Measurements from ENCODE around the gene BCAS1. TPM values are rescaled to one million over a fixed set of nuclear protein-coding genes. Genes with fewer than 3 reads are reported as not detected.

Gene BCAS1
- total and polyA plus RNA-seq, 2 donors (not counting 1 experiment from before 2014, with no cell fraction given): 0.97 to 1.1 TPM

GRCh38 chr20:54112221-54112884 lies 42.0 kb upstream of the BCAS1 start:
- Mint-ChIP-seq H3K27me3 (peaks cover 14% of the 10 kb centered on the region), H3K4me1 (no peaks in the 10 kb centered on the region), H3K9me3 (ENCODE audit: insufficient read depth) (peaks cover 5% of the 10 kb centered on the region), H3K27ac (no peak overlapping the region), H3K4me3 (no peak overlapping the region)
- Histone ChIP-seq H4K20me1 (ENCODE audit: control insufficient read depth, insufficient read depth, low read length, poor library complexity, severe bottlenecking) (no peaks in the 10 kb centered on the region), H3K9me3 (ENCODE audit: control extremely low read depth in 1 of 3, control insufficient read depth in 2 of 3, insufficient read depth in 1 of 3, low read length in 2 of 3) (peaks cover 0 to 4% (median 0%) of the 10 kb centered on the region in 3 donors), H3K4me3 (ENCODE audit: control extremely low read depth in 1 of 5, extremely low read depth in 1 of 5, insufficient read depth in 1 of 5, low read depth in 2 of 5, low read length in 4 of 5) (no peak overlapping the region), H3K27me3 (replicated peaks in 1 of 4; ENCODE audit: control extremely low read depth in 1 of 4, control insufficient read depth in 3 of 4, insufficient read depth in 4 of 4, low read length in 3 of 4) (no peaks in the 10 kb centered on the region), H3K4me2 (replicated peaks; ENCODE audit: low read depth, low read length, poor library complexity, severe bottlenecking) (no peak overlapping the region), H3K9ac (ENCODE audit: low read length) (no peak overlapping the region), H3K79me2 (ENCODE audit: control insufficient read depth, insufficient read depth, low read length) (no peaks in the 10 kb centered on the region), H3K4me1 (ENCODE audit: control insufficient read depth in 2 of 2, insufficient read depth in 2 of 2, low read length in 2 of 2) (no peaks in the 10 kb centered on the region), H3K27ac (ENCODE audit: low read length in 2 of 2) (no peak overlapping the region), H3K36me3 (replicated peaks in 1 of 2; ENCODE audit: control extremely low read depth in 1 of 2, control insufficient read depth in 1 of 2, extremely low read depth in 1 of 2, insufficient read depth in 2 of 2, low read length in 1 of 2) (no peaks in the 10 kb centered on the region), H2AFZ (ENCODE audit: insufficient read depth, low read depth, low read length, poor library complexity, severe bottlenecking) (no peak overlapping the region)
- 100% methylated on average over 2 of the region's 4 CpGs for WGBS (ENCODE audit: insufficient coverage)
- TF ChIP-seq CTCF (IDR thresholded peaks at IDR 0.05): no peak
- TF ChIP-seq EZH2 (IDR thresholded peaks at IDR 0.05; ENCODE audit: borderline replicate concordance, insufficient read depth, low read depth, low read length, poor library complexity, severe bottlenecking): no peak
- ATAC-seq (ENCODE audit: low read depth) (no peak), DNase-seq (no peak)
- ChIA-PET POLR2A (no interaction called here), CTCF (no interaction called here)
- intact Hi-C loops (cut with micrococcal nuclease): no loop called here

- TF ChIP-seq EZH2 (IDR thresholded peaks at IDR 0.05; ENCODE audit: borderline replicate concordance, insufficient read depth, low read depth, low read length, poor library complexity, severe bottlenecking): no peak
- TF ChIP-seq CTCF (IDR thresholded peaks at IDR 0.05): no peak
- Histone ChIP-seq H3K9me3 (ENCODE audit: control extremely low read depth in 1 of 3, control insufficient read depth in 2 of 3, insufficient read depth in 1 of 3, low read length in 2 of 3) (peaks cover 0 to 4% (median 0%) of the 10 kb centered on the region in 3 donors), H3K27me3 (replicated peaks in 1 of 4; ENCODE audit: control extremely low read depth in 1 of 4, control insufficient read depth in 3 of 4, insufficient read depth in 4 of 4, low read length in 3 of 4) (no peaks in the 10 kb centered on the region), H3K4me3 (ENCODE audit: control extremely low read depth in 1 of 5, extremely low read depth in 1 of 5, insufficient read depth in 1 of 5, low read depth in 2 of 5, low read length in 4 of 5) (no peak overlapping the region), H3K27ac (ENCODE audit: low read length in 2 of 2) (no peak overlapping the region), H2AFZ (ENCODE audit: insufficient read depth, low read depth, low read length, poor library complexity, severe bottlenecking) (no peak overlapping the region), H4K20me1 (ENCODE audit: control insufficient read depth, insufficient read depth, low read length, poor library complexity, severe bottlenecking) (no peaks in the 10 kb centered on the region), H3K9ac (ENCODE audit: low read length) (no peak overlapping the region), H3K4me1 (ENCODE audit: control insufficient read depth in 2 of 2, insufficient read depth in 2 of 2, low read length in 2 of 2) (no peaks in the 10 kb centered on the region), H3K36me3 (replicated peaks in 1 of 2; ENCODE audit: control extremely low read depth in 1 of 2, control insufficient read depth in 1 of 2, extremely low read depth in 1 of 2, insufficient read depth in 2 of 2, low read length in 1 of 2) (no peaks in the 10 kb centered on the region), H3K4me2 (replicated peaks; ENCODE audit: low read depth, low read length, poor library complexity, severe bottlenecking) (no peak overlapping the region), H3K79me2 (ENCODE audit: control insufficient read depth, insufficient read depth, low read length) (no peaks in the 10 kb centered on the region)
- no peaks in the 10 kb centered on the region for H3K4me1 Mint-ChIP-seq
- intact Hi-C loops (cut with micrococcal nuclease): no loop called here
- DNase-seq: no peak
- ChIA-PET CTCF (no interaction called here), POLR2A (no interaction called here)
- H3K27me3 Mint-ChIP-seq: peaks cover 19% of the 10 kb centered on the region
- ATAC-seq (ENCODE audit: low read depth): no peak
- peaks cover 5% of the 10 kb centered on the region for H3K9me3 Mint-ChIP-seq (ENCODE audit: insufficient read depth)
- H3K27ac Mint-ChIP-seq: no peak overlapping the region
- WGBS (ENCODE audit: insufficient coverage): no CpG with 5 or more reads among the region's 2 CpGs
- H3K4me3 Mint-ChIP-seq: no peak overlapping the region
These were observed 41.1 kb upstream of the BCAS1 start for GRCh38 chr20:54111460-54111859.

Data from B cell (primary cell).